Natural killer cell (primary cell): Measurements from ENCODE around the gene SRSF12. TPM values are rescaled to one million over a fixed set of nuclear protein-coding genes. Genes with fewer than 3 reads are reported as not detected.

Experiments
- ATAC-seq, 3 donors: fragments of 150-1000 bp in 2 of 3; fragments of 200-7000 bp in 1 of 3; cut with Tn5 transposase; 1 replicate in 1 of 3; 2 replicates in 2 of 3; pipeline ENCODE4 v1.10.0; 2021; ENCODE audit warnings: mild to moderate bottlenecking in 2 of 3, moderate library complexity in 2 of 3
- DNase-seq, 2 donors: peaks; one replicate each; pipeline versions ENCODE4 v3.0.0 to v3.0.0-alpha.2; 2013 to 2021; ENCODE audit warnings: mixed read lengths in 1 of 2
- H3K27ac ChIP-seq: one replicate; pipeline ENCODE4 v1.5.1; 2013; ENCODE audit warnings: mild to moderate bottlenecking, low read length
- H3K27me3 ChIP-seq: one replicate; pipeline ENCODE4 v1.6.1; 2013; ENCODE audit warnings: low read length; ENCODE audit not compliant: control insufficient read depth, insufficient read depth
- H3K36me3 ChIP-seq: one replicate; pipeline ENCODE4 v1.6.1; 2013; ENCODE audit warnings: low read length; ENCODE audit not compliant: control insufficient read depth, insufficient read depth
- H3K4me1 ChIP-seq: one replicate; pipeline ENCODE4 v1.6.1; 2013; ENCODE audit warnings: low read length; ENCODE audit not compliant: control insufficient read depth, insufficient read depth
- H3K4me3 ChIP-seq: one replicate; pipeline ENCODE4 v1.5.1; 2013; ENCODE audit warnings: low read length
- H3K9me3 ChIP-seq: one replicate; pipeline ENCODE4 v1.6.1; 2013; ENCODE audit warnings: low read length; ENCODE audit not compliant: control insufficient read depth, insufficient read depth
- H3K27ac Mint-ChIP-seq, 2 donors: one replicate each; pipeline ENCODE4 v1.8.0; 2022; ENCODE audit warnings: mild to moderate bottlenecking in 2 of 2, mixed read lengths in 2 of 2, moderate library complexity in 1 of 2
- H3K27me3 Mint-ChIP-seq, 2 donors: one replicate each; pipeline ENCODE4 v1.8.0; 2022; ENCODE audit warnings: low read depth in 2 of 2, mixed read lengths in 2 of 2
- H3K36me3 Mint-ChIP-seq: one replicate; pipeline ENCODE4 v1.8.0; 2022; ENCODE audit warnings: mixed read lengths
- H3K4me1 Mint-ChIP-seq, 2 donors: one replicate each; pipeline ENCODE4 v1.8.0; 2022; ENCODE audit warnings: mixed read lengths in 2 of 2
- H3K4me3 Mint-ChIP-seq: one replicate; pipeline ENCODE4 v1.8.0; 2022; ENCODE audit warnings: mild to moderate bottlenecking, moderate library complexity, mixed read lengths
- H3K9me3 Mint-ChIP-seq, 2 donors: one replicate each; pipeline ENCODE4 v1.8.0; 2022; ENCODE audit warnings: mixed read lengths in 2 of 2
- CTCF ChIP-seq: fragments of 200-600 bp; IDR thresholded peaks from one replicate; pipeline ENCODE4 v1.8.0; 2022; ENCODE audit warnings: antibody characterized with exemption
- WGBS: methylation state at CpG from one replicate; pipeline ENCODE4 v1.1.7; 2013; ENCODE audit warnings: missing lambda C conversion rate; ENCODE audit not compliant: insufficient coverage; 5-methylcytosine and 5-hydroxymethylcytosine counted together
- intact Hi-C: fragments of 100-400 bp; cut with micrococcal nuclease; formaldehyde crosslinking; loops from one replicate; pipeline ENCODE4 v1.14.2; 2022
- total RNA-seq, 4 donors: library from RNA; stranded (reverse); fragments of 120-200 nt in 1 of 4; gene quantifications; one replicate each; pipeline versions ENCODE4 v1.2.3 to v1.2.4, GENCODE V29; 2013 to 2022

Gene SRSF12
- total RNA-seq, 3 donors from 2014 or later (not counting 1 experiment from before 2014, with no cell fraction given): 0.07 to 0.45 (median 0.45) TPM

GRCh38 chr6:89116702-89117101 is 1.2 kb downstream of the SRSF12 start:
- DNase-seq: no peak
- Histone ChIP-seq H3K9me3 (no peaks in the 10 kb centered on the region), H3K27ac (no peak overlapping the region), H3K27me3 (no peaks in the 10 kb centered on the region), H3K36me3 (no peaks in the 10 kb centered on the region), H3K4me3 (no peak overlapping the region), H3K4me1 (peaks cover 9% of the 10 kb centered on the region)
- intact Hi-C loops: loop anchor here (5.0 kb wide), 1 partner anchor 34 kb away; the partner anchor contains the start of gene PNRC1
- no peaks in the 10 kb centered on the region for H3K9me3 Mint-ChIP-seq
- H3K27me3 Mint-ChIP-seq: no peaks in the 10 kb centered on the region
- peak overlapping the region; percentile 93 for H3K4me3 Mint-ChIP-seq
- WGBS: 100% methylated on average over 1 of the region's 6 CpGs
- no peaks in the 10 kb centered on the region for H3K36me3 Mint-ChIP-seq
- no peak for ATAC-seq
- peak overlapping the region; percentile 54 to 78 for H3K27ac Mint-ChIP-seq
- peaks cover 6 to 15% of the 10 kb centered on the region in 2 donors for H3K4me1 Mint-ChIP-seq
- no peak for TF ChIP-seq CTCF

- ATAC-seq (no peak), DNase-seq (no peak)
- Histone ChIP-seq H3K9me3 (no peaks in the 10 kb centered on the region), H3K36me3 (no peaks in the 10 kb centered on the region), H3K4me3 (no peak overlapping the region), H3K27ac (no peak overlapping the region), H3K27me3 (no peaks in the 10 kb centered on the region), H3K4me1 (peaks cover 1% of the 10 kb centered on the region)
- Mint-ChIP-seq H3K4me3 (no peak overlapping the region), H3K36me3 (no peaks in the 10 kb centered on the region), H3K27me3 (no peaks in the 10 kb centered on the region), H3K9me3 (no peaks in the 10 kb centered on the region), H3K4me1 (peaks cover 1 to 5% of the 10 kb centered on the region in 2 donors), H3K27ac (no peak overlapping the region)
- TF ChIP-seq CTCF: no peak
- intact Hi-C loops: no loop called here
- 96% methylated on average over 9 of the region's 9 CpGs for WGBS
Observed at GRCh38 chr6:89111933-89112332, 5.9 kb downstream of the SRSF12 start.

- Mint-ChIP-seq H3K9me3 (no peaks in the 10 kb centered on the region), H3K27ac (no peak overlapping the region), H3K4me1 (no peaks in the 10 kb centered on the region), H3K36me3 (no peaks in the 10 kb centered on the region), H3K4me3 (no peak overlapping the region), H3K27me3 (no peaks in the 10 kb centered on the region)
- intact Hi-C loops: no loop called here
- ATAC-seq: no peak
- no peak for DNase-seq
- Histone ChIP-seq H3K27me3 (no peaks in the 10 kb centered on the region), H3K36me3 (no peaks in the 10 kb centered on the region), H3K9me3 (no peaks in the 10 kb centered on the region), H3K4me1 (no peaks in the 10 kb centered on the region), H3K27ac (no peak overlapping the region), H3K4me3 (no peak overlapping the region)
- 97% methylated on average over 2 of the region's 3 CpGs for WGBS
- TF ChIP-seq CTCF: no peak
Observed at GRCh38 chr6:89110284-89110683, 7.6 kb downstream of the SRSF12 start.

GRCh38 chr6:89100114-89100513 is 17.8 kb downstream of the SRSF12 start:
- no peaks in the 10 kb centered on the region for H3K9me3 ChIP-seq
- no peak for ATAC-seq
- no peak overlapping the region for H3K27ac ChIP-seq
- 95% methylated on average over 2 of the region's 2 CpGs for whole genome bisulfite sequencing
- H3K36me3 ChIP-seq: no peaks in the 10 kb centered on the region
- Mint-ChIP-seq H3K4me3 (no peak overlapping the region), H3K36me3 (no peaks in the 10 kb centered on the region), H3K4me1 (no peaks in the 10 kb centered on the region), H3K27ac (no peak overlapping the region), H3K27me3 (no peaks in the 10 kb centered on the region), H3K9me3 (no peaks in the 10 kb centered on the region)
- TF ChIP-seq CTCF: no peak
- intact Hi-C loops: no loop called here
- no peak overlapping the region for H3K4me3 ChIP-seq
- H3K27me3 ChIP-seq: no peaks in the 10 kb centered on the region
- H3K4me1 ChIP-seq: no peaks in the 10 kb centered on the region
- no peak for DNase-seq
